ENCODE results near the gene INTS12.

INTS12 gene

DNA sequence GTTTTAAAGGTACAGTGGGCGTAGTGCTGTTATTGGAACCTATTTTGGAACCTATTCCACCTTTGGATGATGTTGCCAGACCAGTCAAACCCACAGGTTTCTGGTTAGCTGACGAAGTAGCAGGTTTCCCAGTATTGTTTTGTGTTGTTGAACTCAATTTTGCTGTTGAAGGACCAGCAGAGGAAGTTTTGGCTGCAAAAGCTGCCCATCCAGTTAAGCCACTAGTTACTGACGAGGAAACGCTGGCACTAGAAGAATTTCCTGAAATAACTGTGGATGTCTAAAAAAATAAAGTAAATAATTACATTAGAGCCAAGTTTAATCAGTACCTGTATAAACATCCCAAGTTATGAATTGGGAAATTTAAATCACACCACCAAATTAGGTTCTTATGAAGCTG is 25.5 kb downstream of the INTS12 start:
- no peak for DNase-seq (ENCODE audit: low read depth in 2 of 2)

GRCh38 chr4:105679186-105679585 is 29.3 kb downstream of the INTS12 start:
- DNase-seq (ENCODE audit: low read depth in 2 of 2) = no peak

DNA sequence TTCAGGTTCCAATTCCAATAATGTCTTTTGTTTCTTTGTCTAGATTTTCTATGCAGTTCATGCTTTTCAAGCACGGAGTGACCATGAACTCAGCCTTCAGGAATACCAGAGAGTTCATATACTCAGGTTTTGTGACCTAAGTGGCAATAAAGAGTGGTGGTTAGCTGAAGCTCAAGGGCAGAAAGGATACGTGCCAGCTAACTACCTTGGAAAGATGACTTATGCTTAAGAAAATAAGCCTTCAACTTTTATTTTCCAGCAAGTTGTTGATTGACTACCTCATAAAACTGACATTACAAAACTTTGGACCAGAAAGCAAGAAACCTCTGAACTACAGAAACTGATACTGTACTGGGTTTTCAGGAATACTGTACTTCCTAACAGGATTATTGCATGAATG is 30.8 kb downstream of the INTS12 start:
- DNase-seq (ENCODE audit: low read depth in 2 of 2) = no peak

DNA sequence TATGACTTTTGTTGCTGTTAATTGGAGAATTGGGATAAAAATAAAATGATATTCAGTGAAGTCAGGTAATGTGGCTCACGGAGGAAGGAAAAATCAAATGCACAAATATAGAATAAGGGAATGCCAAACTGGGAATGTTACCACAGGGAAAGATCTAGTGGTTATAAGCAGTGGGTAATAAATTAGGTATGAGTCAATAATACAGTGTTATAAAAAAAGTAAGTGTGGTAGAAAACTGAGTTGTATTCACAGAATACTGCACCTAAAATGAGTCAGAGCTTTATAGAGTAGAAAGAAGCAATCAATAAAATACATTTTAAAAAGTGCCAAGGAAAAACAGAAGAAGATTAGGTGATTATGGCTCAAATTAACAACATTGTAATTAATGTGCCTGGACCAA is 34.5 kb downstream of the INTS12 start:
- no peak for DNase-seq (ENCODE audit: low read depth in 2 of 2)

DNA sequence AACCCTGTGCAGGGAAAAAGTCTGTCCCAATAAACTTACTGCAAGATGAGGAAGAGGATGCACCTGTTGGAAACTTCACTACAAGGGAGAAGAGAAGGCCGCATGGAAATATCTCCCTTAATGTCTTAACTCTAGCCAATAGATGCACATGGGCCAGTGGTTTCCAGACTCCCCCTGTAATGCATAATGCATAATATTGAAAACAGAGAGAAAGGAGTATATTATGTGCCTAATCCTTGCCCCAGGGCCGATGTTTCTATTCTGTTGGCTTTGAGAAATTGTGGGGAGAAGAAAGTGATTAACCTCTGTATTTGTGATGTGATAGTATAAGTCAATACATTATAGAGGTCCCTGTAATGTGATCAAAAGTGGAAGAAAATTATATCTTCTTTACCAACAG is 37.2 kb downstream of the INTS12 start:
- no peak for DNase-seq (ENCODE audit: low read depth in 2 of 2)

DNA sequence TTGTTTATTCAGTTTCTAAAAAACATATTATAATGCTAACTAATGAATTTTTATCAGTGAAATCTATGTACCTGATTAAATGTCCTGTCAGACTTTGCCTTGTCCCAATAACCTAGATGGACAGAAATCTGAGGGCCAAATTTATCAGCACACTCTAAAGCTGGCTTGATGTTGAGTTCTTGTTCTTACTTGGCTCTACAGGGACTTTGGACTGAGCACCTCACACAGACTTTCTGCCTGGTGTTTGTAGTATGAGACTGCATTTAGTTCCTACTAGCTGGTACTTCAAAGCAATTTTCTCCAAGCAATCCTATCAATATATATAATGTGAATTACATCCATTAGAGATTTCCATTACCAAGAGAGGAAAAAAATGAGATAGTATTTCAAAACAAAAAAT is 37.8 kb downstream of the INTS12 start:
- DNase-seq (ENCODE audit: low read depth in 2 of 2) = no peak

DNA sequence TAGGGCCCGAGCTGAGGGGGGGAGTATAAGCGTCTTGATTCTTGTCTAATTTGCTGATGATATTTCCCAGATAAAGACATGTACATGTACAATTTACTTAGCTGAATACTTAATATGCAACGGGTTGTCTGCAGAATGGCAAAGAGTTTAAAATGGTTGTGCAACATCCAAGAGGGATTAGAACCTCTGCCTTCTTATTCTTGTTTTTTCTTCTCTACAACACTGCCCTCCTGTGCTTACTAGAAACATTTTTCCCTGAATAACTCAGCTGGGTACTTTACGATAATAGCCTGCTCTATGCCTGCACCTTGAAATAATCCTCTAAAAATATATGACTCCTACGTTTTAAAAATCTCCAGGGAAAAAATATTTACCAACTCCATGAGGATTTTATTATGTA is 41.8 kb downstream of the INTS12 start:
- no peak for DNase-seq (ENCODE audit: low read depth in 2 of 2)

- no peak for DNase-seq (ENCODE audit: low read depth in 2 of 2)
Measured at GRCh38 chr4:105662935-105663675, 45.4 kb downstream of the INTS12 start.

DNA sequence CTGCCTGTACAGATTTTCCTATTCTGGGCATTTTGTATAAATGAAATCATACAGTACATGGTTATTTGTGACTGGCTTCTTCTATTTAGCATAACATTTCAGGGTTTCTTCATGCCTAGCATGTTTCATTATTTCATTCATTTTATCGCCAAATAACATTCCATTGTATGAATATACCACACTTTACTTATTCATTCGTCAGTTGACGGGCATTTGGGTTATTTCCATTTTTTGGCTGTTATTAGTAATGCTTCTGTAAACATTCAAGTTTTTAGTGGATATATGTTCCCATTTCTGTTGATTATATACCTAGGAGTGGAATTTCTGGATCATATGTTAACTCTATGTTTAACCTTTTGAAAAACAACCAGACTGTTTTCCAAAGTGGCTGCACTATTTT is 47.5 kb downstream of the INTS12 start:
- DNase-seq (ENCODE audit: low read depth in 2 of 2) = no peak

DNA sequence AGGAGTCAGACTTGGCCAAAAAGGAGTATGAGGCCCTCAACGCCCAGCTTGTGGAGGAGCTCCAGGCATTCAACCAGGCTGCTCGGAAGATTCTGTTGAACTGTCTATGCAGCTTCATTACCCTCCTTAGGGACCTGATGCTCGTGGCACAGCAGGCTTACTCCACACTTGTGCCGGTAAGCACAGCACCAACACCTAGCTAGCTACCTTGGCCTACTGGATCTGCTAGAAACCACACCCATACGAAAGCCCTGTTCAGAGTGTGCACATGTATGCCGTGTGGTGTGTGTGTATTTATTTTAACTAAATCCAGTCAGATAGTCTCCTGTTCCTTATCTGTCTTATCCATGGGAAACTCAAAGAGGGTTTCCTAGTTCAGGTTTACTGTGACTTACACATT is 49.3 kb downstream of the INTS12 start:
- no peak for DNase-seq (ENCODE audit: low read depth in 2 of 2)

- no peak for DNase-seq (ENCODE audit: low read depth in 2 of 2)
Measured at GRCh38 chr4:105657117-105657765, 51.2 kb downstream of the INTS12 start.

DNA sequence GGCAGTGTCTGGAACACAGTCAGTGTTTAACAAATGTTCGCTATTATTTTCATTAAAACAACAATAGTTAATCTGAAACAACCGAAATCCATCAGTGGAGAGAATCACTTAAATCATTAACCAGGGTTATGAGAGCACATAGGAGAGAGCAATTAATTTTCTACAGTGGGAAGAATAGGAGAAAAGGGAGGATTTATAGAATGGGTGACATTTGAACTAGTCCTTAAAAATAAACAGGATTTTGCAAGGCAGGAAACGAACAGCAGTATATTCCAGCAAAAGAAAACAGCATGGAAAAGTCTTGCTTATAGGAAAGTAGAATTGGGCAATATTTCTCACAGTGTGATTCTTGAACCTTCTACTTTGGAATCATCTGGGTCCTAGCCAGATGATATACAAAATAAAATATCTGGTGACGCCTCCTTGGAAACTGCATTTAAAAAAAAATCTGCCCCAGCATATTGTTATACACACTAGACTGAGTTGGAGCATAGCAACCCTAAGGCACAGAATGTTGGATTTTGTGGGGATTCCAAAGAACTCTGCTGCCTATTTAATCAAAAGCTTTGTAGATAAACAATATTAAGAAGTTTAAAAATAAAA is 56.1 kb downstream of the INTS12 start:
- no peak for DNase-seq (ENCODE audit: low read depth in 2 of 2)

- no peak for DNase-seq (ENCODE audit: low read depth in 2 of 2)
Measured at GRCh38 chr4:105651884-105652283, 56.6 kb downstream of the INTS12 start.

GRCh38 chr4:105650190-105650589 is 58.3 kb downstream of the INTS12 start:
- DNase-seq (ENCODE audit: low read depth in 2 of 2) = no peak

DNA sequence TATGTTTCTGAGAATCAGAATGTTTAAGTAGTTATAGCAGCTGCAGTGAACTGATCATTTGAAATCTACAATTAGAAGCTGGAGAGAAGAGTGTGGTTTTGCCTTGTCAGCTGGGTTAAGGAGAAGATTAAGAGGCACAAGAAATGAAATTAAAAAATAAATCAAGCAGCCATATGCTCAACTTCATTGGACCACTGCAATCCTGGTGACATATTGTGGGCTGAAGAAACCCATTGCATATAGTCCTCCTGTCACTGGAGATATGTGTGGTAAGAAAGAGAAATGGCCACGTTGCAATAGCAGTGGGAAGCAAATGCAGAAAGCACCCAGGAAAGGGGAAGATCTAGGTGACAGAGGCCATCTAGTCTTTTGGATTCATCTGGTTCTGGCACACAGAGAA is 63.0 kb downstream of the INTS12 start:
- no peak for DNase-seq (ENCODE audit: low read depth in 2 of 2)

- no peak for DNase-seq (ENCODE audit: low read depth in 2 of 2)
Measured at GRCh38 chr4:105644257-105644656, 64.2 kb downstream of the INTS12 start.

DNA sequence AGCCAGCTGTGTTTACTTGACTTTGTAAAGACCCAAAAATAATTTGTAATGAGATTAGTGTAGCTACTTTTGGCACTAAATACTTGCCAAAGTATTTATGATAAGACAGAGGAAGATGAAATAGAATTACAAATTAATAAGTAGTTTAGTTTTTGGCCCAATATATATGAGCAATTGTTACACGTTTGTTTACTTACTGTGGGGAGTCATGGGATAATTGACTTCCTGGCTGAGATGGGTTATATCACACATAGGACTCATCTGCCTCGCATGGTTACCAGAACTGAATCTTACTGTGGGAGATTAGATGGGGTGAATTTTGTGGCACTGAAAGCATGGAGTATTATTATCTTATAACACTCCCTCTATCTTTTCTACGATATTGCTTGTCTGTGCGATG is 66.6 kb downstream of the INTS12 start:
- DNase-seq (ENCODE audit: low read depth in 2 of 2) = no peak

DNA sequence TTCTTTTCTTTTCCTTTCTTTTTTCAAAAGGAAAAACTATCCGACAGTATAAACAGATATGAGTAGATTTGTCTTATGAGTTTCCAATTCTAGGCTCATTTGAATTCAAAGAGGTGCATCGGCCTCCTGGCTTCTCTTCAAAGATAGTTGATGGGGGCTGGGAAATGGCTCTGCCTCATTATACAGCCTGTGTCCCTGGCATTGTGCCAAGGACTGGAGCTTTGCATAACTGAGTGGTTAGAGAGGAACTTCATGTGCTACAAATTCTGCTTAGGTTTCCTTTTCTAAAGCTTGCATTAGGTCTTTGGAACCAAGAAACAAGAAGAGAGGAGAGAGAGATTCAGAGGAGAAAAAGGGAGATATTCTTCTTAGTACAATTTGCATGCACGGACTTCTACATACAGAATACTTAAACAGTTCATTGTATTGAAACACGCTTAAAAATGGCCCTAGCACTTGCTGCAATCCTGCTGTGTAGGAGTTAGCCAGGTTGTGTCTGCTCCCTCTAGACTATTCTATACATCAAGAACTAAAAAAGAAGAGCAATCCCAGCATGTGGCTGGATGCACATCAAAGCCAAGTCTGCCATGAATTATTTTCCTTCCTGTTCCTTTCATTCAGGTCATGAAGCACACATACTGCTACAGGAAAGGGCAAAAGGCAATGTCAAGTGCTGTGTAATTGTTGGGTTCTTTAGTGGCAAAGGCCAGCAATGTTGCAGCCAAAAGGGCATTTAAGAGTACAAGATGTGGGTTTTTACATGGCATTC is 70.9 kb downstream of the INTS12 start:
- DNase-seq (ENCODE audit: low read depth in 2 of 2) = no peak

DNA sequence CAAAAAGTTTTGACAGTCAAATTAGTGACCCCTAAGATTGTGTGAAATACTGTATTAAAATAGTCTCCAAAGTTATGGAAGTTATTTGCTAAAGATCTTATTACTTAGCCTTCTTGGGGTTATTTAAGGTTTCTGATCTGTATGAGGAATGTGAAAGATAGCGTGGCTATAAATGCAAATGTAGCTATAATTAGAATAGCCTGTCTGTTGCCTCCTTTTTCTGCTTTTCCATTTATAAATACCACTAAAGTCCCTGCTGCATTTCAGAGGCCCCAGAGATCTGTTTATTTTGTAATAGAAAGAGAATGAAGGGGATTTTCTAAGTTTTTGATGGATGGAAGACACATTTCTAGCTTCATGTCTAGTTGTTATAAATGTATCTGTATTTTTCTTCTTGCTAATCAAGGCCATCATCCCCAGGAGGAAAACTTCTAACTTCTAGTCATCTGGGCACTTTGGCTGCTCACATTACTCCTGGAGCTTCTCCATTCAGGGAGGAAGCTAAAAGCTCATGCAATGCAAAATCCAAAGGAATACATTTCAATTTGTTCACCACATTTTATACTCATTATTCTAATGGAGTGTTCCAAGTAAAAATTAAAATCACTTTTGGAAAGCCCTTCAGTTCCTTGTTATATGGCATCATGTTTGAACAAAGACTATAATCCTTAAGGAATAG is 73.9 kb downstream of the INTS12 start:
- no peak for DNase-seq (ENCODE audit: low read depth in 2 of 2)

DNA sequence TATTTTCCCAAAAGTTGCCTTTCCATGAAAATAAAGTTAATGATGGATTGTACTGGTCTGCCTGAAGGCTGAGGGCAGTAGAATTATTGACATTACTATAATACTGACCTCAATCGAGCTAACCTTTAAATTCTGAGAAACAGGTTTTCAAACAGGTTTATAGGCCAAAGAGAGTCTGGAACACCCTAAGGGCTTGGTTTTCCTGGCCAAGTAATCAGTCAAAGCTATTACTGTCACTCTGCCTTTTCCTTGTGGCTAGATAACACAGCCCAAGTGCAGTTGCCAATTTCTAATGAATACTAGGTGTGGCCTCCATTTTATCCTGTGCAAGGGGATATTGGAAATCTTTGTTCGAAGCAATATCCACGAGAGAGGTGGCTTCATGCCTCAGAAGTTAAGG is 75.2 kb downstream of the INTS12 start:
- no peak for DNase-seq (ENCODE audit: low read depth in 2 of 2)

All from stimulated activated CD4-positive, alpha-beta T cell treated with anti-CD3 and anti-CD28 coated beads, Interleukin-4, amount 100 ng/mL, for 48 hours (primary cell).